ENCODE data around the gene TBC1D9. TPM values are rescaled to one million over a fixed set of nuclear protein-coding genes. Genes with fewer than 3 reads are reported as not detected.

The TBC1D9 gene
- total RNA-seq, 3 donors from 2014 or later = 28.3 to 195 (median 152) TPM

GRCh38 chr4:140637836-140638235, 118.3 kb downstream of the TBC1D9 start:
- intact Hi-C loops (cut with DNase I; ENCODE audit: low total_unique reads) = loop anchor here (10.0 kb wide), 1 partner anchor 497 kb away; the partner anchor contains the start of gene RNF150
- Histone ChIP-seq H3K36me3 (no peaks in the 10 kb centered on the region), H3K4me3 (no peak overlapping the region), H3K27ac (no peak overlapping the region), H3K4me1 (no peaks in the 10 kb centered on the region), H3K27me3 (no peaks in the 10 kb centered on the region), H3K9me3 (no peaks in the 10 kb centered on the region)
- TF ChIP-seq POLR2AphosphoS5 (IDR thresholded peaks at IDR 0.05) (no peak), POLR2A (IDR thresholded peaks at IDR 0.05) (no peak), CTCF (IDR thresholded peaks at IDR 0.05) (no peak)
- DNase-seq (ENCODE audit: low spot score in 2 of 2) = no peak

DNA sequence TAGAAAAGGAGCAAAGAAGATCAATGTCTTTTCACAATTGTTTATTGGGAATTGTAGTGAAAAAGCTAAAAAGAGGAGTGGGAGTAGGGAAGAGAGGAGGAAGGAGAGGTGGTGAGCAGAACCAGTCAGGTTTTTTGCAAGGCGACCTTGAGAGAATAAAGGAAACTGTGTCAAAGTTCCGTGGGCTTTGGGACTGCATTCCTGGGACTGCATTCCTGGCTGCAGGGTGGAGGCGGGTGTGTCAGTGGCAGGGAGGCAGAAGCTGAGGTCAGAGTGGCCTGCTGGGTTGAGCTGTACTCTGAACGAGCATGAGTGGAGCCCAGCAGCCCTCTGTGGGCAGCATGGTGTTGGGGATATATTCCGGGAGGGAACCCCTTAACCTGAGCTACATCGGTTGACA, 120.6 kb downstream of the TBC1D9 start:
- DNase-seq (ENCODE audit: low spot score in 2 of 2) = peak; percentile 60 to 62
- H3K4me3 ChIP-seq = no peak overlapping the region
- intact Hi-C loops (cut with DNase I; ENCODE audit: low total_unique reads) = loop anchor here (10.0 kb wide), 1 partner anchor 499 kb away; the partner anchor contains the start of gene RNF150
- H3K27ac ChIP-seq = peak overlapping the region; percentile 27 to 64
- no peaks in the 10 kb centered on the region for H3K27me3 ChIP-seq
- no peaks in the 10 kb centered on the region for H3K9me3 ChIP-seq
- no peaks in the 10 kb centered on the region for H3K4me1 ChIP-seq
- H3K36me3 ChIP-seq = no peaks in the 10 kb centered on the region
- TF ChIP-seq CTCF (IDR thresholded peaks at IDR 0.05) (no peak), POLR2A (IDR thresholded peaks at IDR 0.05) (no peak), POLR2AphosphoS5 (IDR thresholded peaks at IDR 0.05) (no peak)

- H3K36me3 ChIP-seq = no peaks in the 10 kb centered on the region
- no peak overlapping the region for H3K27ac ChIP-seq
- no peaks in the 10 kb centered on the region for H3K27me3 ChIP-seq
- H3K9me3 ChIP-seq = no peaks in the 10 kb centered on the region
- intact Hi-C loops (cut with DNase I; ENCODE audit: low total_unique reads) = loop anchor here (10.0 kb wide), 1 partner anchor 501 kb away; the partner anchor contains the start of gene RNF150
- TF ChIP-seq POLR2AphosphoS5 (IDR thresholded peaks at IDR 0.05) (no peak), POLR2A (IDR thresholded peaks at IDR 0.05) (no peak), CTCF (IDR thresholded peaks at IDR 0.05) (no peak)
- H3K4me3 ChIP-seq = no peak overlapping the region
- no peak for DNase-seq (ENCODE audit: low spot score in 2 of 2)
- H3K4me1 ChIP-seq = no peaks in the 10 kb centered on the region
These were observed 122.2 kb downstream of the TBC1D9 start for GRCh38 chr4:140633951-140634350.

DNA sequence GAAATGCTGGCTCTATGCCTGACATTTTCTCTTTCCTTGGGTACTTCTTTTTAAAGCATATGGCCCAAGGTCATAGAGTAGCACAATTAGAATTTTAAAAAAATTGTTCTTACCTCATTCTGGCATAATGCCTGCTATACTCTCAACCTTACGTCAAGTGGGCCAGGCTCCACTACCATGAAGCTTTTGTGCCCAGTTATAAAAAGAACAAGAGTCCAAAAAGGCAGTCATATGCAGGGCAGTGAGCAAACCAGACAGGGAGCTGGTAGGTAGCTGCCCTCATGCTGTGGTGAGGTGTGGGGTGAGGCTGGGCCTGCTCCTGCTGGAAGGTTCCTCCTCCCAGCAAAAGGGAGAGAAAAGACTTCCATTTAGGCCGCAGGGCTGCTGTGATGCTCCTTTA, 123.1 kb downstream of the TBC1D9 start:
- DNase-seq (ENCODE audit: low spot score in 2 of 2) = no peak
- Histone ChIP-seq H3K36me3 (no peaks in the 10 kb centered on the region), H3K27me3 (no peaks in the 10 kb centered on the region), H3K9me3 (no peaks in the 10 kb centered on the region), H3K4me1 (no peaks in the 10 kb centered on the region), H3K27ac (no peak overlapping the region), H3K4me3 (no peak overlapping the region)
- intact Hi-C loops (cut with DNase I; ENCODE audit: low total_unique reads) = loop anchor here (10.0 kb wide), 1 partner anchor 502 kb away; the partner anchor contains the start of gene RNF150
- TF ChIP-seq CTCF (IDR thresholded peaks at IDR 0.05) = no peak
- no peak for TF ChIP-seq POLR2AphosphoS5 (IDR thresholded peaks at IDR 0.05)
- TF ChIP-seq POLR2A (IDR thresholded peaks at IDR 0.05) = no peak

GRCh38 chr4:140630246-140630645, 125.9 kb downstream of the TBC1D9 start:
- no peak overlapping the region for H3K27ac ChIP-seq
- H3K36me3 ChIP-seq = peaks cover 6% of the 10 kb centered on the region
- no peaks in the 10 kb centered on the region for H3K9me3 ChIP-seq
- intact Hi-C loops (cut with DNase I; ENCODE audit: low total_unique reads) = loop anchor here (10.0 kb wide), 1 partner anchor 505 kb away; the partner anchor contains the start of gene RNF150
- no peak for DNase-seq (ENCODE audit: low spot score in 2 of 2)
- no peaks in the 10 kb centered on the region for H3K4me1 ChIP-seq
- H3K4me3 ChIP-seq = no peak overlapping the region
- TF ChIP-seq POLR2A (IDR thresholded peaks at IDR 0.05) (no peak), CTCF (IDR thresholded peaks at IDR 0.05) (no peak), POLR2AphosphoS5 (IDR thresholded peaks at IDR 0.05) (no peak)
- no peaks in the 10 kb centered on the region for H3K27me3 ChIP-seq
